NCI-H69 (cell line): ENCODE measurements around the gene HIVEP2.

Source experiments
- DNase-seq: peaks from one replicate; lab custom pipeline; 2025; lab: John Stamatoyannopoulos, UW

HIVEP2 gene

DNA sequence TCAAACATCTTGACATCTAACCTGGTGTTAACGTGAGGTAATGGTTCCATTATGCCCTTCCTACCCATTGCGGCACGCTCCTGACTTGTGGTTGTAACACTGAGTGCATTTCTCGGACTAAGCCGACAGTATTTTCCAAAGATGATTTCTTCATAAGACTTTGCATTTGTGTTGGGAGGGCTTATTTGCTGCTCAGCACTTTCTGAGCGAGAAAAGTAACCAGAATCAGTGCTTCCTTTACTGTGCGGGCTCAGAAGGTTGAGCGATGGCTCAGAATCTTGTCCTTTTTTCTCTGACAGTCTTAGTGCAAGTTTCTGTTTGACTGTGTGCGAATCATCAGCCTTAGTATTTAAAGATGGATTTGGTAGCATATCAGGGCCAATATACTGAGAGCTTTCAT is 171.7 kb downstream of the HIVEP2 start:
- no peak for DNase-seq

DNA sequence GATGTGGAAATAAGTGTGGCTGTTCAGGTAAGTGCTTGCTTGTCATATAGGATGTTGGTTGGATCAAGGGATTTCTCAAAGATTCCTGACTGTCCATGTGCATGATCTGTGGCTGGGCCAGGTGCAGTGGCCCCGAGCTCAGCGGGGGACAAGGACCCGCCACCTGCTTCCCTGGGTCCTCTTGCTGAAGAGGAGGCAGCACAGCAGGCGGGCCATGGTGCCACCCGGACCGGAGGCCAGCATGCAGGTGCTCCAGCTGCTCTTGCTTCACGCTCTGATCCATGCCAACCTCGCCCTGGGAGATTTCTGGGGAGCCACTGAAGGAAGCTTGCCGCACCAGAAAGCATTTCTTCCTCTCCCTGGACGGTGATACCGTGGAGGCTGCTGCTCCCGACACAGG is 173.8 kb downstream of the HIVEP2 start:
- DNase-seq = no peak

DNA sequence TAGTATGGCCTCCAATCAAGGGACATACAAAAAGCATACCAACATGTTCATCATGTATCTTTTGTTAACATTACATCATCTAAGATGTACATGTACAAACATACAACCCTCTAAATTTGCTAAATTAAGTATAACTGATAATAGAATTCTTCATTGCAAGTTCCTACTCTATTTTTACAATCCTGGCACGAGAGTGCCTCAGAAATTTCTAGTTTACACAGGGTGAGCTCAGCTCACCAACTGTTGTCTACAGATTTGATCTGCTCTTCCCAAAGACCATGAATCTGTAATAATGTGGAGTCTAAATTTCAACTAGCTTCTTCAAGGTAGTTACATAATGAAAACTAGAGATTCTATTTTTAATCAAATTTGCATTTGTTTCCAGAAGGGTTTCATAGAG is 179.7 kb downstream of the HIVEP2 start:
- no peak for DNase-seq

DNA sequence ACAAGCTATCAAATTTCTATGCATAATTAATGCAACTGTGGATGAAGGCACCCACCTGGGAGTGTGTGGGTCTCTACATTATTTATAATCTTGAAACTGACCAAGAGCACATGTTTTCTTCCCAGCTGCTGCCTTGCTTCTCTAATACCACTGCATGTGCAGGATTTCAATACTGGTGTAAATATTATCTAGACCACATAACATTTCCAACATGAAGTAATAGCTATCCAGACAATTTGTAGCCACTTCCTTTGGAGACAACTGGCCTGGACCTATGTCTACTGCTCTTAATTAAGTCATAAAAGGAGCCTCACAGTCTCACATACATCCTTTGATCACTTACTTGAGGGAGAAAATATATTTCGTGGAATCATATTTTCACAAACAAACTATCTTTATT is 180.7 kb downstream of the HIVEP2 start:
- DNase-seq = no peak

DNA sequence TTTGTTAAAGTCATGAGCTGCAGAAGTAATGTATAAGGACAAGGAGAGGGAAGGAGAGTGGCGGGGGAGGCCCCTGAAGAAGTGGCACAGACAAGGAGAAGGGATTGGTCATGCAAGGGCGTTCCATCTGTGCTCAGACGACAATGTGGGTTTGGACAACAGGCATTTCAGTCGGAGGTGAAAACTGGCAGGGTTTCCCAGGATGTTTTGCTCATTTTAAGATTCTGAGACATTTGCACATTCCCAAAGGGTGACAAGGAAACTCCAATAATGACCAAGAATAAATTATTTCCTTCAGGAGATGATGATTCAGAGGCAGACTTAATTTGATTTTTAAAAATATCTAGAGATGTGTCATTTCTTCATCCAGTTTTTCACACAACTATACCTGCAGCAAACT is 181.8 kb downstream of the HIVEP2 start:
- no peak for DNase-seq

DNA sequence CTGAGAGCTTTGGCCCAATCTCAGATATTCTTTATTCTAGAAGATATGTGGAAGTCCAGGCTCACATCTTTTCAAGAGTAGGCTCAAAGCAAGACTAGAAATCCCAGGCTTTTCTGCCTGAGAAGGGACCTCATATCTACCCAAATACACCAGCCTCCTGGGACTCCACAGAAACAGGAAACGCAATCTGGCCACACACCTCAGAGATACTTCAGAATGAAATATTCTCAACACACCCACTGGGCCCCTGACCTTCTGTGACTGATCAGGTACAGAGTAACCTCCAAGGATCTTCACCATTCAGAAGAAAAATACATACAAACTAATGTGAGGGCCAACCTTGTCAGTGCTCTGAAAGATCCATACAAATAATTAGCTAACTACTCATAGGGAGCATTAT is 183.2 kb downstream of the HIVEP2 start:
- no peak for DNase-seq

DNA sequence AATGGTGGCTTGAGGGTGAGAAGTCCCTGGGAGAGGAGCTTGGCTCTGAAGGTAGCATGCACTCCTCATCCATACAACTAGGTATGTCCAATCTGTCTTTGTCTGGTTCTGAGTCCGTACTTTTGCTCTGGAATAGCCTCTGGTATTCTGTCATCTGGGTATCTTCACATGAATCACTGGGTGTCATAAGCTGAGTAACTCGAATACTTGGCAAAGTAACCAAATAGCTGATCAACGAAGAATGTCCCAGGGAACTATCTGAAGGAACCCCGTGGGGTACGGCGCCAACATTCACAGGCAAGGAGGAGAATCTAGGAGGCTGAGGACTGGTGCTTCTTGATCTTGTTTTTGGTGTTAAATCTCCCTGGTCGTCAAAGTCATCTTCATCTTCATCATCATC is 184.8 kb downstream of the HIVEP2 start:
- no peak for DNase-seq

DNA sequence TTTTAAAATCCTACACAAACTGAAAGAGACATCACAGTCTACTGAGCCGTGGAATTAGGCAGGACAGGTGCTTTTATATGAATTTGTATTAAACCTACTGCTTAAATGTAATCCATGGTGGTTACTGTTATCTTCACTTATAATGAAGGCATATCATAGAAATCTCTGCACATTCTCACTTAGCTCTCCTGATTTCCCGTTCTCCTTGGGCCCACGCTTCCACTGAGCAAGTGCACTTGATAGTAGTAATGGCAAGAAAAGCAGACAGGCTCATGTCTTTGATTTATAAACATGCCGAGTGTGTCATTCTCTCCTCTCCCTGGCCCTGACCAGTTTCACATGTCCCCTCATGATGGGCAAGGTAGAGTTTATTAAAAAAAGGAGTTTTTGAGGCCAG is 186.3 kb downstream of the HIVEP2 start:
- DNase-seq = no peak

DNA sequence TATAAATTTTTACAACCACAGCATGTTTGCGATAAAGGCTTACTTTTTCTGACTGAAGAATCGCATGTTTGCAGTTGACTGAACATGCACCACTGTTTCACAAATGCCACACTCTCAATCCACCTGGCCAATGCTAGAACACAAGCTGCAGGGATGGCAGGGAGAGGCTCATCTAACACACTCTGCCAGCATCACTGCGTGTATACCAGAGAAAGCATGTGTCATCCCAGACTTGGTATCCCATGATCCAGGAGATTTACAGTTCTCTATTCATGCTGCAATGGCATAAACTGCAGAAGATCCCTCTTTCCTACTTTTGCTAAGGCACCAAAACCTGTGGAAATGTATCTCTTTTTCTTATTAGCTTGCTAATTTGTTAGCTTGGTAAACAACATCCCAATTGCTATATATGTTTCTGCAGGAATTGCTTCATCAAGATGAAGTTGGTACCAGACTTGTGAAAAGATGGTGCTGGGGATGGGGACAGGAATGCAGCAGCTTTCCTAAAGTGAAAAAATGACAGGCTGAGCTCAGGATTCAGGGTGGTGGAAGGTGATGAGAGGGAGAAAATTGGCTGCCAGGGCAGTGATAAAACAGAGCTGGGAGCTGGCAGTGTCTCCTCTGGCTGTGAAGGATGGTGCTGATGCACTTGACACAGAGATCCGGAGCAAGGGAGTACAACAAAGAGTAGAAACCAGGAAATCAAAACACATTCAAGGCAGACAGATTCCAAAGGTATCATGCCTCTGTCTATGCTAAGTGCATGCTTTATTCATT is 186.9 kb downstream of the HIVEP2 start:
- no peak for DNase-seq

DNA sequence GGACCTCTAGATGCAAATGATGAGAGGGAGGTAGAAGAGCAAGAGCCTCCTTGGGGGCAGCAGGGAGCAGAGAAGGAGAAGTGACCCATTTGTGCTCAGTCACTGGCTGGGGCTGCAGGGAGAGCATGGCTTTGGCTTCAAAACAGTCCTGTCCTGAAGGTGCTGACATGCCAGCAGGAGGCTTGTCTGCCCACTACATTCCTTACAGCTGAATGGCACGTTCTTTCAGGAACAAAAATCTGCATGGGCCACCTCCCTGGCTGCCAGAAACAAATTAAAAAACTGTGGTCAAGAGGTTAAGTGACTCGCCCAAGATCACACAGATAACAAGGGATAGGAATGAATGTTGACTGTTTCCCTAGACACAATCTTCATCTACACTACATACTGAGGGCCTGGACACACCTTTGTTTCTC is 188.8 kb downstream of the HIVEP2 start:
- DNase-seq = no peak

DNA sequence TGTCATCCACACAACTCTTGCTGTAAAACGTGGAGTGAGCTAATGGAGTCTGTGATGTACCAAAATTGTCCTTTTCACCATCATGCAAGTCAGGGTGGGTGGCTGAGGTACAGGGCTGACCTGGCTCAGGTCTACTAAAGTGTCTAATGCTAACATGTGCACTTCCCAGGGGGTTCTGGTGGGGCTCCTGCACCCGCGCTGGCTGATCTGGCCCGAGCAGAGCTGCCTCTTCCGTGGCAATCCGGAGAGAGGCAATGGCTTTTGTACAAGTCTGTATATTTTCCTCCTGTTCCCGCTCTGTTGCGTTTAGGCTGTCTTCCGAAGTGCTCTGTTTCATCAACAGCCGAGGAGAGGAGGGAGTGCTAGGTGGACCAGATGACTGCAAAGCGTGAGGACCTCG is 191.8 kb downstream of the HIVEP2 start:
- no peak for DNase-seq

DNA sequence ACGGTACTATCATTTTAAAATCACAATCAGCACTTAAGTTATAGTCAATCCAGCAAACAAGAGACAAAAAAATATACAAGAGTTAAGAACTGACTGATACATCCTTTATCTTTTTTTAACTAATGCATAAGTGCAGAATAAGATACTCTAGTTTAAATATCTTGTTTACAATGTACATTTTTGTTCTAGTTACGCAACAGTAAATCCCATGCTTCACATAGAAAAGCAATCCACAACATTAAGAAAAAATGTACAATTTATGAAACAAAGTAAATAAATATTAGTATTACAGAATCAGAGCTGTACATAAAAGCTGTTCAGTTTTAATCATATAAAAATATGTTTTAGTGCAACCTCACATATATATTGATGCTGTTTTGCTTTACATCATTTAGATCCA is 192.6 kb downstream of the HIVEP2 start:
- DNase-seq = no peak

DNA sequence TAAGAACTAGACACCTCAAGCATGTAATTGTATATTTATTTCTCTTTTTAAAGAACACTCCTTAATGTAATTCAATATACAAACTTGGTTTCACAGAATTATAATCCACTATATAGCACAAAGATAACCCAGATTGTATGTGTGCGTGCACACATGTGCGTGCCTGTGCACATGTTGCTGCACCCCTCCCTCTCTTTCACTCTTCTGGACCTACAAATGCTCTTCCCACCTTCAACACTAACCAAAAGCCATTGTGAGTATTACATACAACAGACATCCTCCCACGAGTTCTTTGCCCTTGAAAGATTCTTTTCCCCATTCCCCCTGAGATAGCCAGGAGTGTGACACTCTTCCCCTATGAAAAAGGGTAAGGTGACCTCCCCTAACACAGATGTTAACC is 193.5 kb downstream of the HIVEP2 start:
- no peak for DNase-seq

DNA sequence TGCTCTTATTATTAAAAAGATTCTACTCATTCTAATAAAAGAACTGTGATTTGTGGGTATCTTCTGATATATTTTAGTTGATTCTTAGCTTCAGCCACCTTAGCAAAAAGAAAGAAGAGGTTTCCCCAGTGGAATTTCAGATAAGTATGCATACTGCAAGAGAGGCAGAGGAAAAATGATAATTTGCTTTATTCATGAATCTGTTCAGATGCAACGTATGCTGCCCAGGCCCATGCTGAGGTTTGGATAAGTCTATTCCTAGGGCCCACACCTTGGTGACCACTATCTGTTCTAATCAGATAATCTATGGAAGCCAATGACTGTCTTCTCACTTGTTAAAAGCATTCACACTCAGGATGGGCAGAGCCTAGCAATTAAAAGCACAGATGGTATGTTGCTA is 194.0 kb downstream of the HIVEP2 start:
- no peak for DNase-seq

DNA sequence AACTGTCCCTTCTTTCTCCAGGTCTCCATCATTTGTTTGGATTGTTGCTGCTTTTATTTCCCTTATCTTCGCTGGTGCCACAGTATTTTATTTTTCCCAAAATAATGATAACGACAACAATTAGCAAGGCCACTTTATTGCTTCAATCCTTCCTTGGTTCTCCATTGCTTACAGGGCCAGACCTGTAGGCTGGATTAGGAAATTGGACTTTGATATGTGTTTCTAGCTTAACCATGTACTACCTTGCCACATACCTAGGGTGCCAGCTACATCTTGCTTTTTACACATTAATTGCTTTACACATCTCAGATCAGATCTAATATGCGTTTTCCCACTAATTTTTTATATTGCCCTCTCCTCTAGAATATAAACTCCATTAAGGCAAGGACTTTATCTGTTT is 195.4 kb downstream of the HIVEP2 start:
- DNase-seq = no peak

DNA sequence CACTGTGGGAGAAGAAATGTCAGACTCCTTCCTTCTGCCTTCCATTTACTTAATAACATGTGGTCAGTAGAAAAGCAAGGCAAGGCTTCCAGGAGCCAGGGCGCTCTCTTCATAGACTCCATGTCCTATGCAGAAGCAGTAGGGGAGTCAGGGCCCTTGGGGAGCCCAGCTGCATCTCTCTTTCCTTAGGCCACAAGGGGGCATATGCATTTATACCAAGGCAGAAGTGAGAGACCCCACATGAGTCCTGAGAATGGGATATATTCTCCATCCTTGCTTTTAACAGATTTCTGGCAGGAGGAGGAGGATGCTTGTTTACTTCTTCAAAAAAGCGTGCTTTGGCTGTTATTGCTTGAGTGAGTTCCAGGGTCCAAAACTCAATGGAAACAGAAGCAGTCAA is 198.5 kb downstream of the HIVEP2 start:
- no peak for DNase-seq

DNA sequence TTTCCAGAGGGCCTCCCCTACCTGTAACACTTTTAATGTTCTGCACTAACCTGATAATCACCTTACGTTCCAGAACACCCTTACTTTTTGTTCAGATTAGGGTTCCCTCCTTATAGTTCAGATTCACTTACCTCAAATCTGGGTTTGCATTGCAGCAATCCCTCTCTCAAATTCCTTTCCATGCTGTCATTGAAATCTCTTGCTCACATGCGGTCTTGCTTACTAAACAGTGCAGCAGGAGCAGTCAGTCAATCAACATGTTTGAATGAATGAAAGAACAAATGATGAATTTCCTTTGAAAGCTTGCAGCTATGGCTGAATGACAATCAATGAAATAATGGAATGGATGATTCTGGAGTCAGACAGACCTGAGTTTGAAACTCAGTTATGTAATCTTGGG is 200.1 kb downstream of the HIVEP2 start:
- DNase-seq = no peak

DNA sequence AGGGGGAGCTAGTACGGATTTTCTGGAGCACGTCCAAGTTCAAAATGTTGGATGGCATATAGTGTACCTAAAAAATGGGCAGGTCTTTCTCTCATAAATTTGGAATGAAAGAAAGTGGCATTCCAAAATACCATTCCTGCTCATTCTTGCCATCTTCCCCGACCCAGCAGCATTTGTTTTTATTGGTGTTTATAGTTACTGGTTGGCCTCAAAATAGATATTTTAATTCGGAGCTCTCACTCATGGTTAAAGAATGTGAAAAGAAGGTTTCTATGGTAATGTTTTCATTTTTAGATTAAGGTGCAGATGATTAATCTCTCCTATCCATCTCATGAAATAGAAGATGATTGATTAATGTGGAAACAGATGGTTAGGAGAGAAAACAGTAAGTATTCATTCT is 204.5 kb downstream of the HIVEP2 start:
- DNase-seq = no peak

DNA sequence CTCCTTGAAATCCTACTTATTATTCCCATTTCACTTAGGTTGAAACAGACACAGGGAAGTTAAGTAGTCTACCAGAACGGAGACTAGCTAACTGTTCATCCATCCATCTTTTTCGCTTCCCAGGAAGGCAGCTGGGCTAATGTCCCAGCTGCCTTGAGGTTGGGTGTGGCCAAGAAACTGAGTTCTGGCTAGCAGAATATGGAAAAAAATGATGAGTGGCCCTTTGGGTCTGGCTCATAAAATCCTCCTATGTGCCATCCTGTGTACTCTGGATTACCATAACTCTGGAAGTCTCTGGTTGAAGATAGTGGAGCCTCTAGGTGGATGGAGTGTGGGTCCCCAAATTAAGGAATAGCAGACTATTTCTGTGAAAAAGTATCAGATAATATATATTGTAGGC is 206.2 kb downstream of the HIVEP2 start:
- no peak for DNase-seq

DNA sequence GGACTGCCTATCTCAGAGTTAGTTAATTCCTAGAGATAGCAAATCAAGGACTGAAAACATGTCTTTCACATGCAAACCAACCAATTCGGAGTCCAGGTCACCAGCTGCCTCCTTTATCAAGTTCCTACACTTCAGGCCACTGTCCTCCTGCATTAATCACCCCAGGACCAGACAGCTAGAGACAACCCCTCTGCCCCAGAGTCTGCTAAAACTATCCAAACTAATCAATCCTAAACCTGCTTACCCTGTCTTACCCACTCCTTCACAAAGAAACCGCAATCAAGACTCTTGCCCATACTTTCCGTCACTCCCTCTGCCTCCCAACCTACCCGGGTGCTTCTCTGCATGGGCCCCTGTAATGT is 207.0 kb downstream of the HIVEP2 start:
- DNase-seq = no peak

DNA sequence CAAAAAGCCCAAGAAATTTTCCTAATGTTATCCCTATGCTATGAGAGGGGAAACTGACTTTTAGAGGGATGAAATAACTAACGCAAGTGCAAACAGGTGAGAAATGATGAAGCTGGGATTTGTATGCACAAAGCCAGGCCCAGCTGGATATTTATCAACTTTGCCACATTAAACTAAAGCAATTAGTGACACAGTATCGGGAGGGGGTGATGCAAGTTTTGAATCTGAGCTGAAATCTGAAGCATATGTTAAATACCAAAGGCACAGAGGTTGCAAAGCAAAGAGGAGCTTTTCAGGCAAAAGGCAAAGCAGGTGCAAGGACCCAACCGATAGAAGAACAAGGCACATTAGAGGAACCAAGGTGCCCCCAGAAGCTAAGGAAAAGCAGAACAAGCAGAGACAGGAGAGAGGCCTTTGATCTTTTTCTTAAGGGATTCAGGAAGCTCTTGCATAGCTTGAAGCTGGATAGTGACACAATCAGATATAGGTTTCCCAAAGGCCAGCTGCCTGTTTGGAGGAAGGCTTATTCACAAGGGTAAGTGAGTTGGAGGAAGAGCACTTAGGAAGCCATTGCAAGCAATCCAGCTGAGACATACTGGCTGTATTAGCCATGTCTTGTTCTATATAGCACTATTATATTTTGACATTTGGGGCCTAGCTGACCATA is 207.5 kb downstream of the HIVEP2 start:
- peak; percentile 49 for DNase-seq

DNA sequence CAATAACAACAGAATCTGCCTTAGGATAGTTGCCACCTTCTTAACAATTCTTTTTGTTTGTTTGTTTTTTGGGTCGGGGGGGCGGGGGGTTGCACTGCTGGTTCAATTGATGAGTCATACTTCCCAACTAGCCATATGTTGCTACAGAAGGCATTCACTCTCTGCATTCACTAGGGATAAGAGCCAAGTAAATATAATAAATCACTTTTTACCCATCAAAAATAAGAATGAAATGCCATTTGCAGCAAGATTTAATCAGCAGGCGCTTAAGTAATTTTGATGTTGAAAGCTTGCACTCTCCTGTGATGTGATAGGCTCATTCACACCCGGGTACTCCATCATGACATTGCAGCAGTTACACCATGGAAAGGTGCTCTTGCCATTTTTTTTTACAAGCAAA is 209.8 kb downstream of the HIVEP2 start:
- DNase-seq = peak; percentile 80

DNA sequence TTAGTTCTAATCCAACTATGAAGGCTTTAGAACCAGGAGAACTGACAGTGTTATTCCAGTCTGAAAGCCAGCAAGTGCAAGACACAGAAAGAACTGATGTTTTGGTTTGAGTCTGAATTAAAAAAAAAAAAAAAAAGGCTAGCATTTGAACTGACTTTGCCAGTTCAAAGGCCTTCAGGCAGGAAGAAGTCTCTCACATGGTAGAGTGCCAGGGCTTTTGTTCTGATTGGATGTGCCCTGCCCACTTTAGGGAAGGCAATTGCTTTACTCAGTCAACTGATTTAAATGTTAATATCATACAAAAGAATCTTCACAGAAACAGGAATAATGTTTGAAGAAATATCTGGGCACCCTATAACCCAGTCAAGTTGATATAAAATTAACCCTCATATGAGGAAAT is 212.2 kb downstream of the HIVEP2 start:
- DNase-seq = no peak

DNA sequence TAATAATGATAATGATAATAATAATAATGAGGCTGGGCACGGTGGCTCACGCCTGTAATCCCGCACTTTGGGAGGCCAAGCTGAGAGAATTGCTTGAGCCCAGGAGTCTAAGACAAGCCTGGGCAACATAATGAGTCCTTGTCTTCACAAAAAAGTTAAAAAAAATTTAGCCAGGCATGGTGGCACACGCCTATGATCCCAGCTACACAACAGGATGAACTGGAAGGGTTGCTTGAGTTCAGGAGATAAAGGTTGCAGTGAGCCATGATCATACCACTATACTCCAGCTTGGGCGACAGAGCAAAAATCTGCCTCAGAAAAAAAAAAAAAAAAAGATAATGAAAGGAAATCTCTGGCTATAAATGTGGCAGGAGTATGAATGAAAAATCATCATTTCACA is 213.4 kb downstream of the HIVEP2 start:
- no peak for DNase-seq
